GM12801 (cell line): ENCODE results near the gene PGRMC2.

ENCODE experiments used
- CTCF ChIP-seq: IDR thresholded peaks from one replicate; pipeline ENCODE4 v1.5.1; 2011; ENCODE audit warnings: control low read depth; ENCODE audit not compliant: insufficient read length; ENCODE audit errors: extremely low read depth

Gene PGRMC2

DNA sequence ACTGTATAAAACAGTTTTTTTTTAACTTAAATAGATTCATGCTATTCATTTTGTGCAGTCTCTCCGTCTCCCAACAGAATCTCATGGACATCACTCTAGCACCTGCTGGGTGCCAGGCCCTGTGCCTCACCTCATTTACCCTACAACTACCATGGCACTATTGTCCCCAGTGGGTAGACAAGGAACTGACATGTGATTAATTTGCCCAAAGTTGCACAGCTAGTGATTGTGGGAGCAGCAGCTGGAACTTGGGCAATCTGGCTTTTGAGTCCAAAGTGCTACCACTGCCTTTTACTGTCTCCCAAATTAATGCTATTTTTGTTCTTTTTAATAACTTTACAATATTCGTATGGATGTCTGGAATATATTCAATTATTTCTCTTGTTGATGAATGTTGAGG, 11.2 kb upstream of the PGRMC2 start:
- no peak for TF ChIP-seq CTCF

- no peak for TF ChIP-seq CTCF
Measured at GRCh38 chr4:128298146-128298758, 10.6 kb upstream of the PGRMC2 start.

- no peak for TF ChIP-seq CTCF
Measured at GRCh38 chr4:128295255-128295654, 7.6 kb upstream of the PGRMC2 start.

GRCh38 chr4:128294464-128294863, 6.9 kb upstream of the PGRMC2 start:
- TF ChIP-seq CTCF = no peak

DNA sequence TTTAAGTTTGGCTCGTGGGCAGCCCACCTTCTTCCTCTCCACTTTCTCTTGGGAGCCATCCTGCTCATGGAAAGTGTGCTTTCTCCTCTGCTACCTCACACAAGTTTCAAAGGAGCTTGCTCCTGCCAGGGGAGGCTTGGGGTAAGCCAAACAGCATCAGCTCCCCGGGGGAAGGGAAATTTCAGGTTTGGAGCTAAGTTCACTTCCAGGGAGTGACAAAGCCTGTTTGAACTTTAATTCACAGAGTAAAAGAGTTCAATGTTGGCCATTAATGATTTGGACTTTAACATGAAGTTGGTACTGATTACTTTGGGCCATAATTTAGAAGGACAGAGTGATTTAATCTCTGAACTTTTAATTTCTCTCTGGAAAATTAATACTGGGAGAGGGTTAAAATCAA, 4.7 kb upstream of the PGRMC2 start:
- TF ChIP-seq CTCF = no peak

- no peak for TF ChIP-seq CTCF
Measured at GRCh38 chr4:128291096-128291495, 3.5 kb upstream of the PGRMC2 start.

- no peak for TF ChIP-seq CTCF
Measured at GRCh38 chr4:128290526-128290925, 2.9 kb upstream of the PGRMC2 start.

GRCh38 chr4:128289523-128290158, 2.0 kb upstream of the PGRMC2 start:
- TF ChIP-seq CTCF = no peak
